Gastroesophageal sphincter (tissue), 3 donors: ENCODE data around the gene BHLHE40.

Experiments used
- CTCF ChIP-seq, 4 experiments: fragments of 200-600 bp in 2 of 4; fragments of 450-650 bp in 2 of 4; sonication (generic) in 1 of 4; IDR thresholded peaks; one replicate each; pipeline ENCODE4 v1.5.1; 2017 to 2019; ENCODE audit warnings: antibody characterized with exemption in 4 of 4, mild to moderate bottlenecking in 2 of 4, moderate library complexity in 2 of 4
- EP300 ChIP-seq: sonication (generic); formaldehyde crosslinking; IDR thresholded peaks from one replicate; pipeline ENCODE4 v1.6.1; 2017; ENCODE audit warnings: antibody characterized with exemption, mild to moderate bottlenecking
- POLR2A ChIP-seq, 2 donors: fragments of 450-650 bp; IDR thresholded peaks; one replicate each; pipeline ENCODE4 v1.6.1; 2017; ENCODE audit warnings: antibody characterized with exemption in 2 of 2, mild to moderate bottlenecking in 2 of 2, moderate library complexity in 1 of 2
- POLR2AphosphoS5 ChIP-seq: sonication (generic); formaldehyde crosslinking; IDR thresholded peaks from one replicate; pipeline ENCODE4 v1.6.1; 2017; ENCODE audit warnings: antibody characterized with exemption

- TF ChIP-seq POLR2AphosphoS5 (no peak), CTCF (IDR thresholded peaks at IDR 0.05) (no peak), POLR2A (IDR thresholded peaks at IDR 0.05) (no peak), EP300 (no peak)
Observed at GRCh38 chr3:5010706-5011554, 31.7 kb downstream of the BHLHE40 start.
